Measurements from ENCODE around the gene OBSCN.

DNA sequence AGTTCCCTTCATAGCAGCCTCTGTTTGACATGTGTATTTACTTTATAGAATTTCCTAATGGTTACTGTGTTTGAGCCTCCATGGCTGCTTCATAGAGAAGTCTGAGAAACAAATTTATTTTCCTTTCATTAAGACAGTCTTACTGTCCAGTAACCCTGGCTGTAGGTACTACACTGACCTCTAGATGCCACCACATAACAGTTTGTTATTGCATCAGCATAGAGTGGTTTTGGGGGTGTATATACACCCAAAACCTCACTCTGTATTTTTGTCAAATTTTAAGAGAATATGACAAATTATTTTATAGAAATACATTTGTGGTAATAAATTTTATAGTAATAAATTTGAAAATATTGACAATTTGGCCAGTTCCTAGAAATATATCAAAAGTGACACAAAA is 57.3 kb downstream of the OBSCN start:
- TF ChIP-seq GABPA (IDR thresholded peaks at IDR 0.05; ENCODE audit: low read depth), result no peak
- TF ChIP-seq POLR2AphosphoS5 (IDR thresholded peaks at IDR 0.05; ENCODE audit: low read depth), result no peak
- TF ChIP-seq CTCF (IDR thresholded peaks at IDR 0.05; ENCODE audit: insufficient read depth, low read length), result no peak
- no peak for TF ChIP-seq REST (IDR thresholded peaks at IDR 0.05; ENCODE audit: insufficient replicate concordance, low read depth)

Measured in HL-60 (cell line).